ENCODE results near the gene PGAM2.

Gene PGAM2

GRCh38 chr7:44065431-44066110, at the start of gene PGAM2:
PGAM2 (minus strand) TSS chr7:44065567; CDS start chr7:44065529, 38 bp downstream.
- H3K36me3 ChIP-seq (ENCODE audit: control insufficient read depth, insufficient read depth, low read length) = peaks cover 10% of the 10 kb centered on the region
- no peak within 1 kb of the TSS for H3K4me3 ChIP-seq (replicated peaks; ENCODE audit: low read depth, low read length)
- H3K27me3 ChIP-seq (replicated peaks; ENCODE audit: control insufficient read depth, insufficient read depth, low read length) = no peaks in the 10 kb centered on the region
- TF ChIP-seq, protein P1, sequence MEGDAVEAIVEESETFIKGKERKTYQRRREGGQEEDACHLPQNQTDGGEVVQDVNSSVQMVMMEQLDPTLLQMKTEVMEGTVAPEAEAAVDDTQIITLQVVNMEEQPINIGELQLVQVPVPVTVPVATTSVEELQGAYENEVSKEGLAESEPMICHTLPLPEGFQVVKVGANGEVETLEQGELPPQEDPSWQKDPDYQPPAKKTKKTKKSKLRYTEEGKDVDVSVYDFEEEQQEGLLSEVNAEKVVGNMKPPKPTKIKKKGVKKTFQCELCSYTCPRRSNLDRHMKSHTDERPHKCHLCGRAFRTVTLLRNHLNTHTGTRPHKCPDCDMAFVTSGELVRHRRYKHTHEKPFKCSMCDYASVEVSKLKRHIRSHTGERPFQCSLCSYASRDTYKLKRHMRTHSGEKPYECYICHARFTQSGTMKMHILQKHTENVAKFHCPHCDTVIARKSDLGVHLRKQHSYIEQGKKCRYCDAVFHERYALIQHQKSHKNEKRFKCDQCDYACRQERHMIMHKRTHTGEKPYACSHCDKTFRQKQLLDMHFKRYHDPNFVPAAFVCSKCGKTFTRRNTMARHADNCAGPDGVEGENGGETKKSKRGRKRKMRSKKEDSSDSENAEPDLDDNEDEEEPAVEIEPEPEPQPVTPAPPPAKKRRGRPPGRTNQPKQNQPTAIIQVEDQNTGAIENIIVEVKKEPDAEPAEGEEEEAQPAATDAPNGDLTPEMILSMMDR (IDR thresholded peaks at IDR 0.05; ENCODE audit: insufficient read depth, low read length, poor library complexity, severe bottlenecking) = no peak
- no peak for DNase-seq (ENCODE audit: extremely low read depth, insufficient read length)

- DNase-seq (ENCODE audit: extremely low read depth, insufficient read length) = no peak
- Histone ChIP-seq H3K4me3 (replicated peaks; ENCODE audit: low read depth, low read length) (no peak overlapping the region), H3K36me3 (ENCODE audit: control insufficient read depth, insufficient read depth, low read length) (peaks cover 31% of the 10 kb centered on the region), H3K27me3 (replicated peaks; ENCODE audit: control insufficient read depth, insufficient read depth, low read length) (no peaks in the 10 kb centered on the region; the same call in 1 of the 2 replicates)
- TF ChIP-seq, protein P1 (IDR thresholded peaks at IDR 0.05; ENCODE audit: insufficient read depth, low read length, poor library complexity, severe bottlenecking) = no peak
Observed at GRCh38 chr7:44114586-44115310, 49.4 kb upstream of the PGAM2 start.

- H3K27me3 ChIP-seq (replicated peaks; ENCODE audit: control insufficient read depth, insufficient read depth, low read length) = no peaks in the 10 kb centered on the region; the same call in 1 of the 2 replicates
- H3K36me3 ChIP-seq (ENCODE audit: control insufficient read depth, insufficient read depth, low read length) = peaks cover 26% of the 10 kb centered on the region
- no peak for DNase-seq (ENCODE audit: extremely low read depth, insufficient read length)
- TF ChIP-seq, protein P1 (IDR thresholded peaks at IDR 0.05; ENCODE audit: insufficient read depth, low read length, poor library complexity, severe bottlenecking) = no peak
- H3K4me3 ChIP-seq (replicated peaks; ENCODE audit: low read depth, low read length) = no peak overlapping the region
Observed at GRCh38 chr7:44113764-44114354, 48.5 kb upstream of the PGAM2 start.

DNA sequence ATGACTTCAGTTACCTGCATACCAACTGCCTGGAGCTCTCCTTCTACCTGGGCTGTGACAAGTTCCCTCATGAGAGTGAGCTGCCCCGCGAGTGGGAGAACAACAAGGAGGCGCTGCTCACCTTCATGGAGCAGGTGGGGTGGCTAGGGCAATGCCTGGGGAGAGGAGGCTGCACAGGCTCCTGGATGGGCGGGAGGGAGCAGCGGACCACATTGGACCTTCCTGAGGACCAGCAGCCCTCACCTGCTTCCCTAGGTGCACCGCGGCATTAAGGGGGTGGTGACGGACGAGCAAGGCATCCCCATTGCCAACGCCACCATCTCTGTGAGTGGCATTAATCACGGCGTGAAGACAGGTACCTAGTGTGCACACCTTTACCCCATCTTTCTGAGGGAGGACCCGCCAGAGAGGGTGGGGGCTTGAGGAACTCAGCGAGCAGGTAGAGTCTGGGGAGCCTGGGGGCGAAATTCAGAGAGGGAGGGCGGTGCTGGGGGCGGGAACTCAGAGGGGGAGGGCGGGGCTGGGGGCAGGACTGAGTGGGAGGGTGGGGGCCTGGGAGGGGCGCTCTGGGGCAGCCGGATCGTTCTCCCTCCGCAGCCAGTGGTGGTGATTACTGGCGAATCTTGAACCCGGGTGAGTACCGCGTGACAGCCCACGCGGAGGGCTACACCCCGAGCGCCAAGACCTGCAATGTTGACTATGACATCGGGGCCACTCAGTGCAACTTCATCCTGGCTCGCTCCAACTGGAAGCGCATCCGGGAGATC, 47.8 kb upstream of the PGAM2 start:
- DNase-seq (ENCODE audit: extremely low read depth, insufficient read length) = no peak
- H3K4me3 ChIP-seq (replicated peaks; ENCODE audit: low read depth, low read length) = no peak overlapping the region
- peaks cover 24% of the 10 kb centered on the region for H3K36me3 ChIP-seq (ENCODE audit: control insufficient read depth, insufficient read depth, low read length)
- TF ChIP-seq, protein P1 (IDR thresholded peaks at IDR 0.05; ENCODE audit: insufficient read depth, low read length, poor library complexity, severe bottlenecking) = no peak
- H3K27me3 ChIP-seq (replicated peaks; ENCODE audit: control insufficient read depth, insufficient read depth, low read length) = no peaks in the 10 kb centered on the region; the same call in 1 of the 2 replicates

- no peak overlapping the region for H3K4me3 ChIP-seq (replicated peaks; ENCODE audit: low read depth, low read length)
- TF ChIP-seq, protein P1 (IDR thresholded peaks at IDR 0.05; ENCODE audit: insufficient read depth, low read length, poor library complexity, severe bottlenecking) = no peak
- H3K36me3 ChIP-seq (ENCODE audit: control insufficient read depth, insufficient read depth, low read length) = peaks cover 19% of the 10 kb centered on the region
- DNase-seq (ENCODE audit: extremely low read depth, insufficient read length) = no peak
- H3K27me3 ChIP-seq (replicated peaks; ENCODE audit: control insufficient read depth, insufficient read depth, low read length) = no peaks in the 10 kb centered on the region; the same call in 1 of the 2 replicates
Observed at GRCh38 chr7:44112231-44112996, 47.0 kb upstream of the PGAM2 start.
